Large intestine (tissue), 3 donors: ENCODE measurements around the gene PRDM8. TPM values are rescaled to one million over a fixed set of nuclear protein-coding genes. Genes with fewer than 3 reads are reported as not detected.
"Not testable (repeated sequence)": the region's sequence is repeated elsewhere in the genome, so short reads cannot be mapped to it uniquely, and the experiment has no call there.

Experiments
- DNase-seq, 2 donors: peaks; one replicate each; pipeline versions ENCODE4 v3.0.0 to v3.0.0-alpha.2; 2013
- H3K27ac ChIP-seq: one replicate; pipeline ENCODE4 v1.5.1; 2013; ENCODE audit warnings: low read length
- H3K27me3 ChIP-seq: 2 replicates; pipeline ENCODE4 v1.6.1; 2013; ENCODE audit warnings: low read length; ENCODE audit not compliant: control insufficient read depth, insufficient read depth
- H3K36me3 ChIP-seq: 2 replicates; pipeline ENCODE4 v1.6.1; 2013; ENCODE audit warnings: low read length; ENCODE audit not compliant: control insufficient read depth, insufficient read depth
- H3K4me1 ChIP-seq: one replicate; pipeline ENCODE4 v1.6.1; 2013; ENCODE audit warnings: low read length; ENCODE audit not compliant: control insufficient read depth, insufficient read depth
- H3K4me3 ChIP-seq: one replicate; pipeline ENCODE4 v1.5.1; 2013; ENCODE audit warnings: low read length
- H3K9me3 ChIP-seq: one replicate; pipeline ENCODE4 v1.6.1; 2013; ENCODE audit warnings: mild to moderate bottlenecking, low read depth, low read length, moderate library complexity; ENCODE audit not compliant: control insufficient read depth
- WGBS: methylation state at CpG from one replicate; pipeline ENCODE4 v1.1.5; 2013; ENCODE audit warnings: low lambda C conversion rate; ENCODE audit not compliant: insufficient coverage; 5-methylcytosine and 5-hydroxymethylcytosine counted together
- polyA plus RNA-seq: library from polyadenylated mRNA; unstranded; fragments of 120-200 nt; gene quantifications from one replicate; pipeline ENCODE4 v1.2.1, GENCODE V29; 2013

PRDM8 gene
- polyA plus RNA-seq, 1 donor: 3.0 TPM

GRCh38 chr4:80243274-80244018, 46.1 kb downstream of the PRDM8 start:
- Histone ChIP-seq H3K4me3 (no peak overlapping the region), H3K36me3 (no peaks in the 10 kb centered on the region), H3K27ac (no peak overlapping the region), H3K9me3 (no peaks in the 10 kb centered on the region), H3K27me3 (peaks cover 11% of the 10 kb centered on the region), H3K4me1 (no peaks in the 10 kb centered on the region)
- 71% methylated on average over 1 of the region's 6 CpGs for WGBS
- no peak for DNase-seq

DNA sequence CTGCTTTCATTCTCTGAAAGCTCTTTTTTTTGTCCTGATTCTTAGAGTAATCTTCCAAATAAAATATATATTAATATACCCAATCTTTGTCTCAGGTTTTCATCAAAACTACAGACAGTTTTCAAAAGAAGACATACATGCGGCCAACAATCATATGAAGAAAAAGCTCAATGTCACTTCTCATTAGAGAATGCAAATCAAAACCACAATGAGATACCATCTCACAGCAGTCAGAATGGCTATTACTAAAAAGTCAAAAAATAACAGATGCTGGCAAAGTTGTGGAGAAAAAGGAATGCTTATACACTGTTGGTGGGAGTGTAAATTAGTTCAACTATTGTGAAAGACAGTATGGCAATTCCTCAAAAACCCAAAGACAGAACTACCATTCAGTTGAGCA, 50.2 kb downstream of the PRDM8 start:
- H3K27ac ChIP-seq, H3K4me1 ChIP-seq, H3K4me3 ChIP-seq, H3K36me3 ChIP-seq, DNase-seq, H3K27me3 ChIP-seq, H3K9me3 ChIP-seq: not testable (repeated sequence)
- no CpG with 5 or more reads among the region's 1 CpG for WGBS

GRCh38 chr4:80249144-80249543, 51.8 kb downstream of the PRDM8 start:
- Histone ChIP-seq H3K27ac (no peak overlapping the region), H3K4me3 (no peak overlapping the region), H3K9me3 (no peaks in the 10 kb centered on the region), H3K4me1 (no peaks in the 10 kb centered on the region), H3K27me3 (peaks cover 3% of the 10 kb centered on the region), H3K36me3 (no peaks in the 10 kb centered on the region)
- DNase-seq: no peak
- WGBS: no CpG with 5 or more reads among the region's 1 CpG

- no peak overlapping the region for H3K27ac ChIP-seq
- no peaks in the 10 kb centered on the region for H3K9me3 ChIP-seq
- H3K4me3 ChIP-seq: no peak overlapping the region
- no peak for DNase-seq
- no peaks in the 10 kb centered on the region for H3K36me3 ChIP-seq
- no peaks in the 10 kb centered on the region for H3K4me1 ChIP-seq
- peaks cover 10% of the 10 kb centered on the region for H3K27me3 ChIP-seq
These were observed 55.1 kb downstream of the PRDM8 start for GRCh38 chr4:80252427-80252826.

GRCh38 chr4:80252953-80253352, 55.6 kb downstream of the PRDM8 start:
- no peaks in the 10 kb centered on the region for H3K9me3 ChIP-seq

GRCh38 chr4:80253510-80253909, 56.2 kb downstream of the PRDM8 start:
- WGBS: no CpG with 5 or more reads among the region's 4 CpGs
- Histone ChIP-seq H3K4me3 (no peak overlapping the region), H3K4me1 (no peaks in the 10 kb centered on the region), H3K27ac (no peak overlapping the region), H3K36me3 (no peaks in the 10 kb centered on the region), H3K27me3 (peaks cover 13% of the 10 kb centered on the region), H3K9me3 (no peaks in the 10 kb centered on the region)
- DNase-seq: no peak

More at GRCh38 chr4:80252953-80253352, 55.6 kb downstream of the PRDM8 start:
- H3K36me3 ChIP-seq: no peaks in the 10 kb centered on the region
- no peaks in the 10 kb centered on the region for H3K4me1 ChIP-seq
- no peak overlapping the region for H3K4me3 ChIP-seq
- H3K27me3 ChIP-seq: peaks cover 10% of the 10 kb centered on the region
- no peak for DNase-seq
- no peak overlapping the region for H3K27ac ChIP-seq

Other genes with a start within 250 kb of the PRDM8 start
- gene ANTXR2, start 124.3 kb upstream of the PRDM8 start, polyA plus RNA-seq: 36.3 TPM
- 0.25 TPM for gene FGF5, start 69.2 kb downstream of the PRDM8 start, polyA plus RNA-seq
- gene CFAP299, start 138.2 kb downstream of the PRDM8 start, polyA plus RNA-seq: 0.16 TPM